ENCODE data around the gene ITPK1.

ITPK1 gene

GRCh38 chr14:92916201-92916600 is 199.5 kb downstream of the ITPK1 start:
- no peak for DNase-seq

GRCh38 chr14:92914087-92914656 is 201.6 kb downstream of the ITPK1 start:
- peak; percentile 20 for DNase-seq

GRCh38 chr14:92907316-92907911 is 208.3 kb downstream of the ITPK1 start:
- DNase-seq, result no peak

GRCh38 chr14:92906823-92907222 is 208.9 kb downstream of the ITPK1 start:
- DNase-seq, result no peak

GRCh38 chr14:92906420-92906819 is 209.3 kb downstream of the ITPK1 start:
- DNase-seq, result no peak

GRCh38 chr14:92905667-92906066 is 210.1 kb downstream of the ITPK1 start:
- no peak for DNase-seq

GRCh38 chr14:92903359-92903758 is 212.4 kb downstream of the ITPK1 start:
- no peak for DNase-seq

GRCh38 chr14:92902726-92903125 is 213.0 kb downstream of the ITPK1 start:
- DNase-seq, result no peak

- DNase-seq, result no peak
Observed at GRCh38 chr14:92902191-92902590, 213.5 kb downstream of the ITPK1 start.

- DNase-seq, result no peak
Observed at GRCh38 chr14:92900660-92901059, 215.1 kb downstream of the ITPK1 start.

- no peak for DNase-seq
Observed at GRCh38 chr14:92898566-92899131, 217.1 kb downstream of the ITPK1 start.

- no peak for DNase-seq
Observed at GRCh38 chr14:92897922-92898565, 217.7 kb downstream of the ITPK1 start.

GRCh38 chr14:92895352-92895878 is 220.3 kb downstream of the ITPK1 start:
- DNase-seq, result no peak

- no peak for DNase-seq
Observed at GRCh38 chr14:92892589-92892988, 223.1 kb downstream of the ITPK1 start.

- DNase-seq, result peak; percentile 60
Observed at GRCh38 chr14:92890830-92891588, 224.7 kb downstream of the ITPK1 start.

- DNase-seq, result no peak
Observed at GRCh38 chr14:92888896-92889295, 226.8 kb downstream of the ITPK1 start.

GRCh38 chr14:92887157-92887556 is 228.6 kb downstream of the ITPK1 start:
- no peak for DNase-seq
